Breast epithelium (tissue), 3 donors: ENCODE results near the gene TRIM56.

ENCODE experiments used
- POLR2A ChIP-seq: fragments of 450-650 bp; IDR thresholded peaks from one replicate; pipeline ENCODE4 v1.6.1; 2016; ENCODE audit warnings: antibody characterized with exemption, mild to moderate bottlenecking, moderate library complexity
- TF ChIP-seq, protein P1 (sequence below), 3 donors: fragments of 450-650 bp; IDR thresholded peaks; one replicate each; pipeline ENCODE4 v1.5.1; 2016 to 2017; ENCODE audit warnings: antibody characterized with exemption in 3 of 3, mild to moderate bottlenecking in 3 of 3, moderate library complexity in 3 of 3

DNA sequence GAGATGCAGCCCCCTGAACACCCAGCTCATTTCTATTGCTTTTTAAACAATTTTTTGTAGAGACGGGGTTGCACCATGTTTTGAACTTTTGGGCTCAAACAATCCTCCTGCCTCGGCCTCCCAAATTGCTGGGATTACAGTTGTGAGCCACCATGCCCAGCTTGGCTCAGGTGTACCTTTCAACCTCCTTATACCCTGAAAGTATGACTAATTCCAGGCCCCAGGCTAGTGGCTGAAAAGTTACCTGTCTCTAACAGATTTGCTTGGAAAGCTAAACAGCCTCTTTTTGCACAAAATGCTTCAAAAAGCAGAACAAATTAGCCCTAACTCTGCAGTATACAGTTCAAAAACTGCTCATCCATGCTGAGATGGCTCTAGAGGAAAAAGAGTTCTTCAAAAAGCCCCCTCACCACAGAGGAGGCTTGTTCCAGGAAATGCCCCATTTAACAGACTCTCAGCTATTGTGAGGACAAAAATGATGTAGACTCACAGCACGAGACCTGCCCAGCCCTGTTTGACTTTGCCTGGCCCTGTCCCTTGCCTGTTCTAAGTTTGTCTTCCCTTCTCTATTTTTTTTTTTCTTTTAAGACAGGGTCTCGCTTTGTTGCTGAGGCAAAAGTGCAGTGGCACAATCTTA lies 55.6 kb downstream of the TRIM56 start:
- TF ChIP-seq, protein P1, sequence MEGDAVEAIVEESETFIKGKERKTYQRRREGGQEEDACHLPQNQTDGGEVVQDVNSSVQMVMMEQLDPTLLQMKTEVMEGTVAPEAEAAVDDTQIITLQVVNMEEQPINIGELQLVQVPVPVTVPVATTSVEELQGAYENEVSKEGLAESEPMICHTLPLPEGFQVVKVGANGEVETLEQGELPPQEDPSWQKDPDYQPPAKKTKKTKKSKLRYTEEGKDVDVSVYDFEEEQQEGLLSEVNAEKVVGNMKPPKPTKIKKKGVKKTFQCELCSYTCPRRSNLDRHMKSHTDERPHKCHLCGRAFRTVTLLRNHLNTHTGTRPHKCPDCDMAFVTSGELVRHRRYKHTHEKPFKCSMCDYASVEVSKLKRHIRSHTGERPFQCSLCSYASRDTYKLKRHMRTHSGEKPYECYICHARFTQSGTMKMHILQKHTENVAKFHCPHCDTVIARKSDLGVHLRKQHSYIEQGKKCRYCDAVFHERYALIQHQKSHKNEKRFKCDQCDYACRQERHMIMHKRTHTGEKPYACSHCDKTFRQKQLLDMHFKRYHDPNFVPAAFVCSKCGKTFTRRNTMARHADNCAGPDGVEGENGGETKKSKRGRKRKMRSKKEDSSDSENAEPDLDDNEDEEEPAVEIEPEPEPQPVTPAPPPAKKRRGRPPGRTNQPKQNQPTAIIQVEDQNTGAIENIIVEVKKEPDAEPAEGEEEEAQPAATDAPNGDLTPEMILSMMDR (IDR thresholded peaks at IDR 0.05) = no peak
- no peak for TF ChIP-seq POLR2A
